HFF-Myc (cell line): ENCODE measurements around the gene VWA5B2.

Source experiments
- DNase-seq: peaks from one replicate; pipeline ENCODE4 v3.0.0-alpha.2; 2011; ENCODE audit warnings: low read depth; ENCODE audit errors: extremely low read depth
- H3K4me3 ChIP-seq: replicated peaks from 2 replicates; pipeline ENCODE4 v1.5.1; 2011; ENCODE audit warnings: low read depth, mild to moderate bottlenecking, control low read depth, low read length
- TF ChIP-seq, protein P1 (sequence below): IDR thresholded peaks from 2 replicates; pipeline ENCODE4 v1.5.1; 2012; ENCODE audit warnings: mild to moderate bottlenecking, low read depth, low read length, control low read depth; ENCODE audit errors: missing control alignments

The VWA5B2 gene

DNA sequence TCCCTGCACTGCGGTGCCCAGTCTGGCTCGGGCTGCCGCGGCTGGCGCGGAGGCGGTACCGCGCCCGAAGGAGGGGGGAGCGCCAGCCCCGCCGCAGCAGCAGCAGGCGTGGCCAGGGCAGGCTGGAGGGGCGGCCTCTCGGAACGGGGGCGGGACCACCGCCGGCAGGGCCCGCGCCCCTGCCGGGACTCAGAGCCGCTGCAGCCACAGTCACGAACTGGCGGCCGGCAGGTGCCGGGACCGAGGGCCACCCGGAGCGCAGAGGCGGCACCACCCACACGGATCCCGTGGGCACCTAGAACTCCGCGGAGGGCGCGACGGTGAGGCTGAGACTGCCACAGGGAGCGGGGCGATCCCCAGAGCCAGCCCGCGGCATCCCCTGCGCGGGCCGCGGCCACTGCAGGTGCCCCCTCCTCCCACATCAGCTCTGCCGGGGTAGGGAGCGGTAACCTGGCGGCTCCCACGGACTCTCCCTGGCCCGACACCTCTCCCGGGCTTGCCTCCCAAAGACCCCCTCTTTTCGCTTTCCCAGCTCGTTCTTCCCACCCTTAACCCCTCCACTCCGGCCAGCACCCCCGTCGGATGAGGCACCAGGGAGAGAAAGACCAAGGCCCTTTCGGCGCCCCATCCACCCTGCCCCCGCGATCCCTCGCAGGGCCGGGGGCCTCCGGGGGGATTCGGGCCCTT is at the start of gene VWA5B2:
TSS of gene VWA5B2 (plus strand) at position 192 of the 687 bp plus-strand sequence. CDS start 944 bp downstream, outside the sequence.
- TF ChIP-seq, protein P1, sequence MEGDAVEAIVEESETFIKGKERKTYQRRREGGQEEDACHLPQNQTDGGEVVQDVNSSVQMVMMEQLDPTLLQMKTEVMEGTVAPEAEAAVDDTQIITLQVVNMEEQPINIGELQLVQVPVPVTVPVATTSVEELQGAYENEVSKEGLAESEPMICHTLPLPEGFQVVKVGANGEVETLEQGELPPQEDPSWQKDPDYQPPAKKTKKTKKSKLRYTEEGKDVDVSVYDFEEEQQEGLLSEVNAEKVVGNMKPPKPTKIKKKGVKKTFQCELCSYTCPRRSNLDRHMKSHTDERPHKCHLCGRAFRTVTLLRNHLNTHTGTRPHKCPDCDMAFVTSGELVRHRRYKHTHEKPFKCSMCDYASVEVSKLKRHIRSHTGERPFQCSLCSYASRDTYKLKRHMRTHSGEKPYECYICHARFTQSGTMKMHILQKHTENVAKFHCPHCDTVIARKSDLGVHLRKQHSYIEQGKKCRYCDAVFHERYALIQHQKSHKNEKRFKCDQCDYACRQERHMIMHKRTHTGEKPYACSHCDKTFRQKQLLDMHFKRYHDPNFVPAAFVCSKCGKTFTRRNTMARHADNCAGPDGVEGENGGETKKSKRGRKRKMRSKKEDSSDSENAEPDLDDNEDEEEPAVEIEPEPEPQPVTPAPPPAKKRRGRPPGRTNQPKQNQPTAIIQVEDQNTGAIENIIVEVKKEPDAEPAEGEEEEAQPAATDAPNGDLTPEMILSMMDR = no peak
- no peak for DNase-seq
- H3K4me3 ChIP-seq = peak within 1 kb of the TSS; percentile 22

DNA sequence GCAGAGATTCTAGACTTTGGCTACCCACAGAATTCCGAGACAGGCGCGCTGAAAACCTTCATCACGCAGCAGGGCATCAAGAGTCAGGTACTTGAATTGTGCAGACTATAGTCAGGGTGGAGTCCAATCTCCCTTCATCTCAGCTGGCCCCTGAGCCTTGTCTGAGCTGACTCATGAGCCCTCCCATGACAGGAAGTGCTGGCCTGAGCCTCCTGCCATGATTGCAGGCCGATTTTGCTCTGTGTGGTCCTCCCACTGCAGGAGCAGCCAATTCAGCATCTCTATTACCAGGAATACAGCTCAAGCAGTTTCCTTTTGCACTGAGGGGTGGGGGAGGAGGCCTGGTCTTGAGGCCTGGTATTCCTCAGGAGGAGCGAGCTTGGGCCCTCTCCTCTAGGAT is 49.2 kb upstream of the VWA5B2 start:
- TF ChIP-seq, protein P1 = no peak
- H3K4me3 ChIP-seq = no peak overlapping the region
- no peak for DNase-seq

DNA sequence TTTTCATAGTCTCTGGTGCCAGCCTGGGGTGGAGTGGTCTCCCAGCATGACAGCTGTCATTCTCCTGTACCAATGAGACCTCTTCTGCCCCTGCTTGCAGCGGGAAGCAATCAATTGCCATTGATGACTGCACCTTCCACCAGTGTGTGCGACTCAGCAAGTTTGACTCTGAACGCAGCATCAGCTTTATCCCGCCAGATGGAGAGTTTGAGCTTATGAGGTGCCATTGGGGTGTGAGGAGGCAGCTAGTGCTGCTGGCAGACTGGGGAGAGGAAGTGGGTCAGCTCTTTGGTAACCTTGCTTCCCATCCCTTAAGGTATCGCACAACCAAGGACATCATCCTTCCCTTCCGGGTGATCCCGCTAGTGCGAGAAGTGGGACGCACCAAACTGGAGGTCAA is 47.8 kb upstream of the VWA5B2 start:
- H3K4me3 ChIP-seq = no peak overlapping the region
- DNase-seq = no peak
- TF ChIP-seq, protein P1 = no peak

DNA sequence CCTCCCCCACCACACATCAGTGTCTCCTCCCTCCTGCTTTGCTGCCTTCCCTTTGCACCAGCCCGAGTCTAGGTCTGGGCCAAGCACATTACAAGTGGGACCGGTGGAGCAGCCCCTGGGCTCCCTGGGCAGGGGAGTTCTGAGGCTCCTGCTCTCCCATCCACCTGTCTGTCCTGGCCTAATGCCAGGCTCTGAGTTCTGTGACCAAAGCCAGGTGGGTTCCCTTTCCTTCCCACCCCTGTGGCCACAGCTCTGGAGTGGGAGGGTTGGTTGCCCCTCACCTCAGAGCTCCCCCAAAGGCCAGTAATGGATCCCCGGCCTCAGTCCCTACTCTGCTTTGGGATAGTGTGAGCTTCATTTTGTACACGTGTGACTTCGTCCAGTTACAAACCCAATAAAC is 45.7 kb upstream of the VWA5B2 start:
- DNase-seq = no peak
- TF ChIP-seq, protein P1 = no peak
- H3K4me3 ChIP-seq = no peak overlapping the region

DNA sequence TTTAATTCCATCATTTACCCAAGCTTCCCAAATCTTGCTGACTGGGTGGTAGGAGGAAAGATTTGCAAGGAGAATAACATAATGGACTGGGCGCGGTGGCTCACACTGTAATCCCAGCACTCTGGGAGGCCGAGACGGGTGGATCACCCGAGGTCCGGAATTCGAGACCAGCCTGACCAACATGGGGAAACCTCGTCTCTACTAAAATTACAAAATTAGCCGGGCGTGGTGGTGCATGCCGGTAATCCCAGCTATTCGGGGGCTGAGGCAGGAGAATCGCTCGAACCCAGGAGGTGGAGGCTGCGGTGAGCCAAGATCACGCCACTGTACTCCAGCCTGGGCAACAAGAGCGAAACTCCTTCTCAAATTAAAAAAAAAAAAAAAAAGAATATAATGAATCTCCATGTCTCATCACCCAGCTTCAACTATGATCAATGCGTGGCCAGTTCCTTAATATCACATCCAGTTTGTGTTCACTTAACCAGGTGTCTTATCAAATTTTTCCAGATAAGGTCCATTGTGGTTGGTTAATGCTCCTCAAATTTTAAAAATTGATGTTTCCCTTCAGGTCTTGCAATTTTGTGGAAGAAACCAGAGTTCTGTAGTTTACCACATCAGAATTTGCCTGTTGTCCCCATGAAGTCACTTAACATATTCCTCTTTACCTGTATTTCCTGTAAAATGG is 44.7 kb upstream of the VWA5B2 start:
- TF ChIP-seq, protein P1 = no peak
- H3K4me3 ChIP-seq = no peak overlapping the region

DNA sequence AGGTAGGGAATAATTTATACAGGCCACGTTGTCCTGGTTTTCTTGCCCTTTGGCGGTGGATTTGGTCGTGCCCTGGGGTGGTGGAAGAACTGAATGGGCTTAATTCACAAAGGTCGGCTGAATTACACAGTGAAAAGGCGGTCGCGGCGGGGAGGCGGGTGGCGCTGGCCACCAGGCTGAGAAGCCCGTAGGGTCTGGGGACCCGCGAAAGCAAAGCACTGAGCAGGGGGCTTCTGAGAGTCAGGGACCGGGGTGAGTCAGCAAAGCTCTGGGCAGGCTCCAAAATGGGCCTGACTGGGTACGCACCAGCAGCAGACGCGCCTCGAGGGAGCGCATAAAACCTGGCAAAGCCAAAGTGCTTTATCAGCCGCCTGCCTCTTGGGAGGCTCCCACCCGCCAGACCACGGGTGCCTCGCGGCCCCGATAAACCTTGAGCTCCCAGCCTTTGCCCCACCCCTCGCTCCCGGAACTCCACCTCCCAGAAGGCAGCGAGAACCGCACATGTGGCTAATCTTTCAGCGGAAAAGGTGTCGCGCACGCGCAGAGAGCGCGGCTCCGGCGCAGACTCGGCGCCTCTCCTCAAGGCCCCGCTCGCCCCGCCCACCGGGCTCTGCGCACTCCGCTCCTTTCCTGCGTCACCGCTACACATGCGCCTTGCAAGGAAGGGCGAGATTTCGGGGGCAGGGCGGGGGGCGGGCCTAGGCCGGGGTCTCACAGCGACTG is 43.8 kb upstream of the VWA5B2 start:
- TF ChIP-seq, protein P1 = no peak
- DNase-seq = peak; percentile 96
- peak overlapping the region; percentile 97 for H3K4me3 ChIP-seq

More for the DNA sequence above, 44.7 kb upstream of the VWA5B2 start:
- DNase-seq = no peak
